HG03045 (cell line): ENCODE results near the gene CXCR2.
"Not testable (repeated sequence)": the region's sequence is repeated elsewhere in the genome, so short reads cannot be mapped to it uniquely, and the experiment has no call there.

Source experiments
- ATAC-seq: cut with Tn5 transposase; IDR thresholded peaks from one replicate; pipeline ENCODE4 v1.9.1; 2021; ENCODE audit warnings: mild to moderate bottlenecking, moderate library complexity; ENCODE audit not compliant: unreplicated experiment

CXCR2 gene

DNA sequence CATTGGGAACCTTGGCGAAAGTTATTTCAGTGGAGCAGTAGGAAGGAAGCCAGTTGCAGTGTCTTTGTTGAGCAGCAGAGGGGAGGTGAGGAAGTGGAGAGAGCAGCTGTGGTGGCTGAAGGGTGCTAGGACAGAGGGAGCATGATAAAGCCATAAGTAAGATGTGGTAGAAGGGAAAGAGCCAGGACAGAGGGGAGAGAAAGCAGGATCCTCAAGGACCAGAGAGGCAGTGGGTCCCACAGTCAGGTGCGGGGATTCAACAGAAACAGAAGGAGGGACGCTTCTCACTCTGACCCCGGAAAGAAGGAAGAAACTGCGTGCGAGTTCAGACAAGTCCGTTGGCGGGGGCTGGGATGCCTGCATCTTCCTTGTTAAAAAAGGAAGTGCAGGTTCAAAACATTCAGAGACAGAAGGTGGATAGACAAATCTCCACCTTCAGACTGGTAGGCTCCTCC, at the start of gene CXCR2:
CXCR2 (plus strand) TSS at position 403 of the 455 bp plus-strand sequence. CDS start 8,774 bp downstream, outside the sequence.
- ATAC-seq, result no peak

- ATAC-seq, result no peak
Observed at GRCh38 chr2:218077464-218078216, 48.2 kb upstream of the CXCR2 start.

DNA sequence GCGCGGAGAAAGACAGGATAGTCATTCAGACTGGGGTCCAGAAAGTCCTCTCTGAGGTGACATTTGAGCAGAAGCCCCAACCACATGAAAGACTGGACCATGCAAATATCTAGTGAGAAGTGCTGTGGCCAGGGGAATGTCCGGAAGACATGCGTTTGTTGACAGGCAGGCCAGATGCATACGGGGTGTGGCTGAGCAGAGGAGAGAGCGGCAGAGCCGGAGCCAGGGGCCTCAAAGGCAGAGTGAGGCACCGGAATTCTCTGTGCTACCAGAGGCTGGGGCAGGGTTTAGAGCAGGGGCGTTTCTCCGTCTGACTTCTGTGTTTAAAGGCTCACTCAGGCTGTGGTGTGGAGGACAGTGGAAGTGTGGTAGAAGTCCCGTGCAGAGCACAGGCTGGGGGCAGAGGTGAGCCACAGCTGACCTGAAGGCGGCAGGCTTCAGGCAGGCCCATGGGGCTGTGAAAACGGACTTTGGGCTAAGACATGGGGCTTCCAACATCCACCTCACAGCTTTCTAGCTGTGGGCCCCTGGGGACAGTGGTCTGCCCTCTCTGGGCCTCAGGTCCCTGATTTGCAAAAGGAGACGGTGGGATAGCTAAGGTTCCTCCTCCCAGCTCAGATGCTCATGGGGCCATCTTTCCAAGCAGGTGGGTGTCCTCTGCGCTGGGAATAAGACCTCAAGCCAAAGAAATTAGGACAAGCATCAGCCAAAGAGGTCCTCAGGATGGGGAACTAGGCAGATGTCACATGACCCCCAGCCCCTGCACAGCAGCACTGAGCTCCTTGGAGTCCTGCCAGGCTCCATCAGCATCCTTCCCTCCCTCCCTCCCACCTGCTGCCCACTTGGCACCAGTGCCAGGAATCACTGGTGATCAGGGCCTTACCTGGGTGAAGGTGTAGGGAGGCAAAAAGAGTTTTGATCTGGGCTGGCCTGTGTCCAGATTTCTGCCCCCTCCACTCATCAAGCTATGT, 45.6 kb upstream of the CXCR2 start:
- no peak for ATAC-seq

GRCh38 chr2:218081063-218081462, 44.8 kb upstream of the CXCR2 start:
- ATAC-seq, result peak; percentile 90

DNA sequence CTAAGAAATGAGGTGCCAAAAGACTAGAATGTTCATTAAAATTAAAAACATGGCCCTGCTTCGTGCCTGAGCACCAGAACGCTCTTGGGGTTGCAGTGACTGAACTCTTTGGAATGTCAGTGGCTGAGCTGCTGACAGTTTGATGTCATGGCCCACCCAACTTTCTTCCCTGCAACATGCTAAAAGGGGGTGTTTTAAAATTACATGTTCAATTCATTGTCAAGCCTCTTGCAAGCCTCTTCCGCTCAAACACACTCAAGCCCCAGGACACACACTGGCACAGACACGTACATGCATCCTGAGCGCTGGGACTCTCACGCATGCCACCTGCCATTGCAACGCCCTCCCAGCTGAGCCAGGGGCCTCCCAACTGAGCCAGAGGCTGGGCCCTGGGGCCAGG, 44.1 kb upstream of the CXCR2 start:
- ATAC-seq, result no peak

GRCh38 chr2:218082586-218083351, 43.1 kb upstream of the CXCR2 start:
- no peak for ATAC-seq

- no peak for ATAC-seq
Observed at GRCh38 chr2:218083352-218083676, 42.5 kb upstream of the CXCR2 start.

GRCh38 chr2:218086478-218086877, 39.4 kb upstream of the CXCR2 start:
- no peak for ATAC-seq

DNA sequence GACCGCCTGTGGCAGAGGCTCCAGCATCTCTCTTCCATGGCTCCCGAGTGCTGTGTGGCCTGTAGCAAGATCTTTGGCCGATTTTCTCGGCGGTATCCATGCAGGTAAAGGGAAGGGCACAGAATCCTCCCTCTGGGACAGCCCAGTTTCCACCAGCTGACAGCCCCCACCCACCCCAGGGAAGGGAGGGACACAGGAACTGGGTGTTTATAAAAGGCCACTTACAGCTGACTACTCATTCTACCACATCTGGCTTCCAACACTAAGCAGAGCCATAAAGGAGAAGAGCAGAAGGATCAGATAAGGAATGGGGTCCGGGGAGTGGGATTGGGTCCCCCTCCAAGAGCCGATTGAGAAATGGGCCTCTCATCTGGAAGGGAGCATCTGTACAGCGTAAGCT, 36.6 kb upstream of the CXCR2 start:
- no peak for ATAC-seq

DNA sequence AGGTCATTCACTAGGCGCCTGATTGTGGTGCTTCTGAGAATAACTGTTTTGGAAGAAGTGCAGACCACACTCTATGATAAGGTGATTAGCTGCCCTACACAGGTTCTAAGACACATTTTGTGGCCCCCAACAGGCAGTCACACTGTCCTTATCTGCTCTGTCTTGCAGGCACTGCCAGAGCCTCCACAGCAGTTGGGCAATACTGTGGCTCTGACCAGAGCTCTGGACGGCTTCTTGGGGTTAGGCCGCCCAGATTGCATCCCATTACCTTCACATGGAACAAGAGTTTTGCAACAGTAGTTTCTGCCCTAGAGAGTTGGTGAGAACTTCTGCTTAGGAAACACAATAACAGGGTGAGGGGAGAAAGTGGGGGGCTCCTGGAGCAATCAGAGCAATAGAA, 34.1 kb upstream of the CXCR2 start:
- no peak for ATAC-seq

DNA sequence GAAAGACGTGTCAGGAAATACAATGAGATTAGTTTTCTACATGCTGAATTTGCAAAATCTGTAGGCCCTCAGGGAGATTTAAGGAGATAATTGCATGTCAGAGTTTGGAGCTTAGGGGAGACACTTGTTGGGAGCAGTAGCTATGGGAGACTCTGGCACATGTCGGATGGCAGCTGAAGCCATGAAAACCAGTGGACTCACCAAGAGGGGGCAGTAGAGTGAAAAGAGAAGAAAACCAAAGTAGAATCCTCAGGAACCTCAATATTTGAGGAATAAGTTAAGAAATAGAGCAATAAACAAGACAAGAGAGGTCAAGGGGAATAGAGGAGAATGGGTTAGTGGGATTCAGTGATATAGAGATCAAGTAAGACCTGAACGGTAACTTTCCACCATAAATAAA, 31.9 kb upstream of the CXCR2 start:
- no peak for ATAC-seq

- no peak for ATAC-seq
Observed at GRCh38 chr2:218095853-218096252, 30.0 kb upstream of the CXCR2 start.

DNA sequence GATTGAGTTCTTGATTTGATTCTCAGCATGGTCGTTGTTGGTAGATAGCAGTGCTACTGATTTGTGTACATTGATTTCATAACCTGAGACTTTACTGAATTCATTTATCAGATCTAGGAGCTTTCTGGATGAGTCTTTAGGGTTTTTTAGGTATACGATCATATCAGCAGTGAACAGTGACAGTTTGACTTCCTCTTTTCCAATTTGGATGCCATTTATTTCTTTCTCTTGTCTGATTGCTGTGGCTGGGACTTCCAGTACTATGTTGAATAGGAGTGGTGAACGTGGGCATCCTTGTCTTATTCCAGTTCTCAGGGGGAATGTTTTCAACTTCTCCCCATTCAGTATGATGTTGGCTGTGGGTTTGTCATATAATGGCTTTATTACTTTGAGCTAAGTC, 27.9 kb upstream of the CXCR2 start:
- ATAC-seq, result no peak

DNA sequence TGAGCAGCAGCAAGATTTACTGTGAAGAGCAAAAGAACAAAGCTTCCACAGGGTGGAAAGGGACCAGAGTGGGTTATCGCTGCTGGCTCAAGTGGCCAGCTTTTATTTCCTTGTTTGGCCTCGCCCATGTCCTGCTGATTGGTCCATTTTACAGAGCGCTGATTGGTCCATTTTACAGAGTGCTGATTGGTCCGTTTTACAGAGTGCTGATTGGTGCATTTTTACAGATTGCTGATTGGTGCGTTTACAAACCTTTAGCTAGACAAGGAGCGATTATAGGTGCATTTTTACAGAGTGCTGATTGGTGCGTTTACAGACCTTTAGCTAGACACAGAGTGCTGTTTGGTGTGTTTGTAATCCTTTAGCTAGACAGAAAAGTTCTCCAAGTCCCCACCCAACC, 17.0 kb upstream of the CXCR2 start:
- not testable (repeated sequence) for ATAC-seq

GRCh38 chr2:218121789-218122188, 4.0 kb upstream of the CXCR2 start:
- ATAC-seq, result not testable (repeated sequence)

- not testable (repeated sequence) for ATAC-seq
Observed at GRCh38 chr2:218122286-218122685, 3.5 kb upstream of the CXCR2 start.

GRCh38 chr2:218123986-218124385, 1.8 kb upstream of the CXCR2 start:
- no peak for ATAC-seq

GRCh38 chr2:218125095-218125494, 733 bp upstream of the CXCR2 start:
- ATAC-seq, result no peak

GRCh38 chr2:218127929-218128455, 2.2 kb downstream of the CXCR2 start:
- no peak for ATAC-seq

GRCh38 chr2:218128781-218129457, 3.1 kb downstream of the CXCR2 start:
- ATAC-seq, result no peak
